ENCODE data around the gene MPO.

- TF ChIP-seq CTCF (IDR thresholded peaks at IDR 0.05 in 4 of 5, conservative IDR thresholded peaks at IDR 0.05 in 1 of 5) (no peak), POLR2A (IDR thresholded peaks at IDR 0.05) (no peak)
Observed at GRCh38 chr17:58314706-58315015, 33.9 kb upstream of the MPO start.
